Measurements from ENCODE around the gene SAA1.

SAA1 gene

DNA sequence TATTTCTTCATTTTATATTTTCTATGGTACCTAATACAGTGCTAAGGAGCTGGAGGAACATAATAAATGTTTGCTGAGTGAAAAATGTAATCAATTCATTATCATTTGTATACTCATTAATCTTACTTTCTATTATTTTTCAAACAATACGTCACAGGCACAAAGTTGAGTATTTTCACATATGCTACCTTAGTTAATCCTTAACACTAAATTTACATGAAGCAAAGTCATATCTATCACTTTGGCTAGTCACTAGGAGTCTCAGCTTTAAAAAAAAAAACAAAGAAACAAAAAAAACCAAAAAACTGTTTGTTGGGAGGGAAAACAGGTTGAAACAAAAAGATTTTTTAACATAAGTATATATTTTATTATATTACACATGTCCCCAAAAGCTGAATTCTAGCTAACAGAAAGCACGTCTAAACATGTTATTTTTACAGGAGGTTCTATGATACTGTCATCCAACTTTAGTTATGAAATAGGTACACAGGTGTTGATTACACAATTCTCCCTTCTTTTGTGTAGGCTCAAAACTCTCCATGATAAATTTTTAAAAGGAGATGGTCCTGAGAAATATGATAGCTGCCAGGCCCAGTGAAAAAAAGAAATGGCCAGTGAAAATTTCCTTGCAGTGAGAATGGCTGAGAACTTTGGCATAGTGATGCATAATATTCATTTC, 41.5 kb downstream of the SAA1 start:
- no peak overlapping the region for H2AFZ ChIP-seq (ENCODE audit: low read depth, low read length)
- peaks cover 72% of the 10 kb centered on the region for H3K36me3 ChIP-seq (ENCODE audit: insufficient read depth, low read length)
- H3K4me3 ChIP-seq (ENCODE audit: low read length) = no peak overlapping the region
- H3K4me1 ChIP-seq (ENCODE audit: insufficient read depth, low read length) = peaks cover 2% of the 10 kb centered on the region
- no peaks in the 10 kb centered on the region for H3K9me3 ChIP-seq (ENCODE audit: low read length)
- no peaks in the 10 kb centered on the region for H3K27me3 ChIP-seq (ENCODE audit: insufficient read depth, low read length)

DNA sequence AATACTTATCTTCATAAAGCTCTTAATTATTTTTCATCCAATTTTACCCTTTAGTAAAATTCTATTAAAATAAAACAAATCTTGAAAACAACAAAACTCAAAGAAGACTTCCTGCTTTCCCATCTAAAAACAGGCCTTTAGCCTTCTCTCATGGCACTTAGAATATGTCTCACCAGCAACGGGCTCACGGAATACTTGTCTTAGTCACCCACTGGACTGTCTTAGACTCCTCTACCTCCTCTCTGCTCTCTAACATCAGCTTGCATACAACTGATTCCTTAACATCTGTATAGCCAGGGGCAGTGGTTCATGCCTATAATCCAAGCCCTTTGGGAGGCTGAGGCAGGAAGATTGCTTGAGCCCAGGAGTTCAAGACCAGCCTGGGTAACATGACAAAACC, 42.2 kb downstream of the SAA1 start:
- H3K4me3 ChIP-seq (ENCODE audit: low read length) = no peak overlapping the region
- H3K9me3 ChIP-seq (ENCODE audit: low read length) = no peaks in the 10 kb centered on the region
- H2AFZ ChIP-seq (ENCODE audit: low read depth, low read length) = no peak overlapping the region
- H3K4me1 ChIP-seq (ENCODE audit: insufficient read depth, low read length) = peaks cover 9% of the 10 kb centered on the region
- H3K27me3 ChIP-seq (ENCODE audit: insufficient read depth, low read length) = no peaks in the 10 kb centered on the region
- peaks cover 68% of the 10 kb centered on the region for H3K36me3 ChIP-seq (ENCODE audit: insufficient read depth, low read length)

DNA sequence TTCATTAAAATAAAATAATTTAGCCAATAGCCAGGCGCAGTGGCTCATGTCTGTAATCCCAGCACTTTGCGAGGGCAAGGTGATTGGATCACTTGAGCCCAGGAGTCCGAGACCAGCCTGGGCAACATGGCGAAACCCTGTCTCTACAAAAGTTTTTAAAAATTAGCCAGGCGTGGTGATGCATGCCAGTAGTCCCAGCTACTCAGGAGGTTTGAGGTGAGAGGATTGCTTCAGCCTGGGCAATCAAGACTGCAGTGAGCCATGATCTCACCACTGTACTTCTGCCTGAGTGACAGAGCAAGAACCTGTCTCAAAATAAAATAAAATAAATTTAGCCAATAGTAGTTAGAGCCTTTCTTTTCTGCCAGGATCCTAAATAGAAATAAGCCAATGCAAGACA, 43.6 kb downstream of the SAA1 start:
- peaks cover 59% of the 10 kb centered on the region for H3K36me3 ChIP-seq (ENCODE audit: insufficient read depth, low read length)
- H3K4me1 ChIP-seq (ENCODE audit: insufficient read depth, low read length) = peaks cover 11% of the 10 kb centered on the region
- no peak overlapping the region for H2AFZ ChIP-seq (ENCODE audit: low read depth, low read length)
- no peaks in the 10 kb centered on the region for H3K27me3 ChIP-seq (ENCODE audit: insufficient read depth, low read length)
- H3K4me3 ChIP-seq (ENCODE audit: low read length) = no peak overlapping the region
- no peaks in the 10 kb centered on the region for H3K9me3 ChIP-seq (ENCODE audit: low read length)

DNA sequence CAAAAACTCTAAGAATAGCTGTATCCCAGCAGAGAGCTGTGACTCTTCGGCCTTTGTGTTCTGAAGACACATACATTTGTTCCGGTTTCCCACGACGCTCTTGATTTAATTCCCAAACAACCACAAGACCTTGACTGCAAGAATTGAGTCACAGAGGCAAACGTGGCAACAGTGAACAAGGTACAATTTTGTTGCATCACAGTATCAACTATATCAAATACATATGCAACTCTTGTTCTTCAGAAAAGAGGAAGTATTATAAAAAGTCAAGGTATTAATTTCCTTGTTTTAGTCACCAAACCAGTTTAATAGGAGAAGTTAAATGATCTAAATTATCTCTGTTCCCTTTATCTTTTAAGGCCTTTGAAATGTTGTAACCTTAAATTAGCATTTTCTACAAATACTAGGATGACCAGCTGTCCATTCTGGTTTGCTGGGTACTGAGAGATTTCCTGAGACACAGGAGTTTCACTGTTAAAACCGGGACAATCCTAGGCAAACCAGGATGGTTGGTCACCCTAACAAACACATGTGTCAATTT, 44.8 kb downstream of the SAA1 start:
- Histone ChIP-seq H3K36me3 (ENCODE audit: insufficient read depth, low read length) (peaks cover 51% of the 10 kb centered on the region), H3K4me3 (ENCODE audit: low read length) (no peak overlapping the region), H3K4me1 (ENCODE audit: insufficient read depth, low read length) (peaks cover 11% of the 10 kb centered on the region), H3K9me3 (ENCODE audit: low read length) (no peaks in the 10 kb centered on the region), H3K27me3 (ENCODE audit: insufficient read depth, low read length) (no peaks in the 10 kb centered on the region), H2AFZ (ENCODE audit: low read depth, low read length) (no peak overlapping the region)

DNA sequence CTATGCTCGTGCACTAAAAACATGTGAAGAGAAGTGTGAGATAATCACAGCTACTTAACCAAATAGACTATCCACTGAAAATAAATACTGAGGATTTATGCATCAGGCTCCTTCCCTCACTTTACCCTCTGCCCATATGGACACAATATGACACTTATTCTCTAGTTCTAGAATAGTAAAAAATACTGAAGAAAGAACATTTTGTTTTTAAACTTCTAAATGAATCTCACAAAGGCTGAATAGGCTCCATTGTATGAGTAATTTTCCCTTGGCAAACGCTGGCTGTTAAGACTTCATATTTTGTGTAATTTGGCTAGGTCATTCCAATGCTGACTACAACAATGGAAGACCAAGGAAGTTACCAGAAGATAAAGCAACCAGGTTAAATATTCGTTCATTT, 45.9 kb downstream of the SAA1 start:
- Histone ChIP-seq H3K4me1 (ENCODE audit: insufficient read depth, low read length) (peaks cover 11% of the 10 kb centered on the region), H3K36me3 (ENCODE audit: insufficient read depth, low read length) (peaks cover 44% of the 10 kb centered on the region), H2AFZ (ENCODE audit: low read depth, low read length) (no peak overlapping the region), H3K27me3 (ENCODE audit: insufficient read depth, low read length) (no peaks in the 10 kb centered on the region), H3K9me3 (ENCODE audit: low read length) (no peaks in the 10 kb centered on the region), H3K4me3 (ENCODE audit: low read length) (no peak overlapping the region)

DNA sequence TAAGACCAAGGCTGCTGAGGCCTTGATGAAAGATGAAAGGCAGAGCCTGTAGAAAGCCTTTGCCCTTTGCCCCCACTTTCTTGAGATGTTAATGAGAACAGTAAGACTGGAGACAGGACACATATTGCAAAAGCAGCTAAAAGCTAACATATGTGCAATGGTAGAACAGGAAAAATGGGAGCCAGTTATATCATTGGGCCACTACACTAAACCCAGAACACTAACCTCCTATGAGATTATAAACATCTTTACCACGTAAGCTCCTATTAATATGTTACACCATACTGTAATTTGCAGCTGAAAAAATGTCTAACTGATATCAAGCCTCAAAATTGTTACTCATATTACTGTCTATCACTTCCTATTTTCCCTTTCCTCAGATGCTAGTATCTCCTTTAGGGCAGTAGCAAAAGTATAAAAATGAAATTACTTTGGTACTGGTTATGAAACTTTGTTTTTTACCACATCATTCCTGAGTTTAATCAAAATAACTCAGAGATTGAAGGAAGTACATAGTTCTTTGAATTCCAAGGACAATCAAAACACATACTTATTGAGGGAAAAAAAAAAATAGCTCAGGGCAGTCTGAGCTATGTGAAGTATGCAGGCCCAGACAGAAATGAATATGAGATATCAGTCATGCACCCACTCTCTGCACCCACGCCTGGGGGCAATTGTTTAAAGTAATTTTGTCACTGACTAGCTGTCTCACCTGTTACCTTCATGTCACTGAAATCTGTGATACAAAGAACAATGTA, 46.8 kb downstream of the SAA1 start:
- Histone ChIP-seq H3K36me3 (ENCODE audit: insufficient read depth, low read length) (peaks cover 38% of the 10 kb centered on the region), H3K4me1 (ENCODE audit: insufficient read depth, low read length) (peaks cover 11% of the 10 kb centered on the region), H2AFZ (ENCODE audit: low read depth, low read length) (no peak overlapping the region), H3K4me3 (ENCODE audit: low read length) (no peak overlapping the region), H3K9me3 (ENCODE audit: low read length) (no peaks in the 10 kb centered on the region), H3K27me3 (ENCODE audit: insufficient read depth, low read length) (no peaks in the 10 kb centered on the region)

DNA sequence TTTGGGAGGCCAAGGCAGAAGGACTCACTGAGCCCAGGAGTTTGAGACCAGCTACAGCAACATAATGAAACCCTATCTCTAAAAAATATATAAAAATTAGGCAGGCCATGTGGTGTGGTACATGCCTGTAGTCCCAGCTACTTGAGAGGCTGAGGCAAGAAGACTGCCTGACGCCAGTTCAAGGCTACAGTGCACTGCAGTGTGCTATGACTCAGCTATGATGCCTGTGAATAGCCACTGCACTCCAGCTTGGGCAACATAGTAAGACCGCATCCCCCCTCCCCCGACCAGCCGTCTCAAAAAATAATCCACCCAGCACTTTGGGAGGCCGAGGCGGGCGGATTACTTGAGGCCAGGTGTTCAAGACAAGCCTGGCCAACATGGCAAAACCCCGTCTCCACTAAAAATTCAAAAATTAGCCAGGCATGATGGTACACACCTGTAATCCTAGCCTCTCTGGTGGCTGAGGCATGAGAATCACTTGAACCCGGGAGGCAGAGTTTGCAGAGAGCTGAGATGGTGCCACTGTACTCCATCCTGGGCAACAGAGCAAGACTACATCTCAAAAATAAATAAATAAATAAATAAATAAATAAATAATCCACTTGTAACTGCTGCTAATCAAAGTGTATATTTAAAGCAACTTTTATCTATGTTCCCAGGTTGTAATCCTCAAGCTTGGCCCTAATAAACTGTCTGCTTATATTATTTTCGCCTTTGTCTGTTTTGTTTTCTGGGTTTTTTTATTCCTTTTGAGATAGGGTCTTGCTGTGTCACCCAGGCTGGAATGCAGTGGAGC, 48.1 kb downstream of the SAA1 start:
- Histone ChIP-seq H3K9me3 (ENCODE audit: low read length) (no peaks in the 10 kb centered on the region), H3K27me3 (ENCODE audit: insufficient read depth, low read length) (no peaks in the 10 kb centered on the region), H3K36me3 (ENCODE audit: insufficient read depth, low read length) (peaks cover 25% of the 10 kb centered on the region), H2AFZ (ENCODE audit: low read depth, low read length) (no peak overlapping the region), H3K4me1 (ENCODE audit: insufficient read depth, low read length) (peaks cover 11% of the 10 kb centered on the region), H3K4me3 (ENCODE audit: low read length) (no peak overlapping the region)

DNA sequence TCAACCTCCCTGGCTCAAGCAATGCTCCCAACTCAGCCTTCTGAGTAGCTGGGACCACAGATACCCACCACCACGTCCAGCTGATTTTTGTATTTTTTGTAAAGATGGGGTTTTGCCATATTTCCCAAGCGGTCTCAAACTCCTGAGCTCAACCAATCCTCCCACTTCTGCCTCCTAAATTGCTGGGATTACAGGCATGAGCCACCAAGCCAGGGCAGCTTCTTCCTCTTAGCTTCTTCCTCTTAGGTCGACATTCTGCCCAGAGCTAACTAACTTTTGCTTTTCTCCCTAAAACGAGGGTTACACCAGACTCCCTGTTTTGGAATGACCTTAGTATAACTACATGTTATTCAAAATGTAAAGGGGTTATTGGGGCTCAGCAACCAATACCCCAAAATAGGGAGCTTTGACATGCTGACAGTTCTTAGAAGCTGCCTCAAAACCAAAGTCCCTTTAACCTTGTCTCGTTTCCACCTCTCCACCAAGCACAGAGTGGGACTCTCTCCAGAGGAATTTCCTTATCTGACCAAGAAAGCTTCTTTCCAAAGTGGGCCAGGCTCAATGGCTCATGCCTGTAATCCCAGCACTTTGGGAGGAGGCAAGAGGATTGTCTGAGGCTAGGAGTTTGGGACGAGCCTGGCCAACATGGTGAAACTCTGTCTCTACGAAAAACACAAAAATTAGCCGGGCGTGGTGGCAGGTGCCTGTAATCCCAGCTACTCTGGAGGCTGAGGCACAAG, 48.9 kb downstream of the SAA1 start:
- Histone ChIP-seq H2AFZ (ENCODE audit: low read depth, low read length) (no peak overlapping the region), H3K9me3 (ENCODE audit: low read length) (no peaks in the 10 kb centered on the region), H3K4me1 (ENCODE audit: insufficient read depth, low read length) (peaks cover 11% of the 10 kb centered on the region), H3K36me3 (ENCODE audit: insufficient read depth, low read length) (peaks cover 17% of the 10 kb centered on the region), H3K4me3 (ENCODE audit: low read length) (no peak overlapping the region), H3K27me3 (ENCODE audit: insufficient read depth, low read length) (no peaks in the 10 kb centered on the region)

DNA sequence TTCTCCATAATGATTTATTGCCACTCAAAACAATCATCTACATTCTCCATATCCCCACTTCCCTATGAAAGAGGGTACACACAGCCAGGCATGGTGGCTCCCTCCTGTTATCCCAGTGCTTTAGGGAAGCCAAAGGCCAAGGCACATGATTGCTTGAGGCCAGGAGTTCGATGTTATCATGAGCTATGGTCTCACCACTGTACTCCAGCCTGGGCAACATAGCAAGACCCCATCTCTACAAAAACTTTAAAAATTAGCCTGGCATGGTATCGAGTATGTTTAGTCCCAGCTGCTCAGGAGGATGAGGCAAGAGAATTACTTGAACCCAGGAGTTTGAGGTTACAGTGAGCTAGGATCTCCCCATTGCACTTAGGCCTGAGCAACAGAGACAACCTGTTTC, 49.8 kb downstream of the SAA1 start:
- H3K4me1 ChIP-seq (ENCODE audit: insufficient read depth, low read length) = peaks cover 20% of the 10 kb centered on the region

DNA sequence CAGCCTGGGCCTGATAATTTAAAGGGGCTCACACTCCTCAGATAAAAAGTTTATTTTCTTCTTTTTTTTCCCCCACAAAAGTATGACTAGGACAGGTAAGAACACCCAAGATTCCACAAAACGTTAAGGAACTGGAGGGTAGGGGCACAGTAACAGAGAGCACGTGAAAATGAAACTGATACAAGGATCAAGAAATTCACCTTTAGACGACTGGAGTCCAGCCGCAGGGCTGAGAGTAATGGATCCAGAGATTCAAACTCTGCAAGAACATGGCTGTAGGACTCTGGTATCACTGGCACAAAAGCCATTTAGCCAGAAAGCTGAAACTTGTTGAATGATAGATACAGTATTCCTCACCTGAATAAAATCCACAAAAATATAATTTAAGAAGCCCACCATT, 51.5 kb downstream of the SAA1 start:
- Histone ChIP-seq H3K4me1 (ENCODE audit: insufficient read depth, low read length) (peaks cover 22% of the 10 kb centered on the region), H3K9me3 (ENCODE audit: low read length) (no peaks in the 10 kb centered on the region), H2AFZ (ENCODE audit: low read depth, low read length) (no peak overlapping the region), H3K27me3 (ENCODE audit: insufficient read depth, low read length) (no peaks in the 10 kb centered on the region), H3K36me3 (ENCODE audit: insufficient read depth, low read length) (peaks cover 5% of the 10 kb centered on the region), H3K4me3 (ENCODE audit: low read length) (no peak overlapping the region)

More for the DNA sequence above, 49.8 kb downstream of the SAA1 start:
- Histone ChIP-seq H3K4me3 (ENCODE audit: low read length) (no peak overlapping the region), H3K9me3 (ENCODE audit: low read length) (no peaks in the 10 kb centered on the region), H3K36me3 (ENCODE audit: insufficient read depth, low read length) (peaks cover 8% of the 10 kb centered on the region), H2AFZ (ENCODE audit: low read depth, low read length) (no peak overlapping the region), H3K27me3 (ENCODE audit: insufficient read depth, low read length) (no peaks in the 10 kb centered on the region)

All from neuron (in vitro differentiated cells).